Upper lobe of left lung (tissue), 6 donors: Measurements from ENCODE around the gene CMKLR1. TPM values are rescaled to one million over a fixed set of nuclear protein-coding genes. Genes with fewer than 3 reads are reported as not detected.

Experiments used
- ATAC-seq, 2 donors: fragments of 200-7000 bp; cut with Tn5 transposase; one replicate each; pipeline ENCODE4 v1.9.1; 2022; ENCODE audit warnings: mild to moderate bottlenecking in 2 of 2, moderate library complexity in 2 of 2; ENCODE audit not compliant: low FRiP score in 2 of 2
- DNase-seq, 2 donors: peaks; one replicate each; pipeline ENCODE4 v3.0.0-alpha.2; 2019 to 2020
- H3K27ac ChIP-seq, 4 donors: fragments of 200-600 bp; sonication (generic); one replicate each; pipeline ENCODE4 v1.5.1; 2016 to 2019
- H3K27me3 ChIP-seq, 4 donors: fragments of 200-600 bp; sonication (generic); one replicate each; pipeline ENCODE4 v1.5.1; 2017 to 2019
- H3K36me3 ChIP-seq, 4 donors: fragments of 200-600 bp; sonication (generic); one replicate each; pipeline ENCODE4 v1.5.1; 2016 to 2019
- H3K4me1 ChIP-seq, 4 donors: fragments of 200-600 bp; sonication (generic); one replicate each; pipeline ENCODE4 v1.5.1; 2018 to 2019
- H3K4me3 ChIP-seq, 4 donors: fragments of 200-600 bp; sonication (generic); one replicate each; pipeline ENCODE4 v1.5.1; 2017 to 2019; ENCODE audit warnings: mild to moderate bottlenecking in 2 of 4, moderate library complexity in 1 of 4
- H3K9me3 ChIP-seq, 4 donors: fragments of 200-600 bp; sonication (generic); one replicate each; pipeline ENCODE4 v1.5.1; 2018 to 2019
- CTCF ChIP-seq, 6 experiments: fragments of 450-650 bp in 4 of 6; fragments of 200-600 bp in 2 of 6; sonication (generic) in 2 of 6; IDR thresholded peaks; one replicate each; pipeline ENCODE4 v1.5.1; 2016 to 2019; ENCODE audit warnings: antibody characterized with exemption in 6 of 6
- EP300 ChIP-seq, 4 donors: sonication (generic); formaldehyde crosslinking; IDR thresholded peaks; one replicate each; pipeline ENCODE4 v1.5.1; 2017; ENCODE audit warnings: antibody characterized with exemption in 4 of 4, control low read depth in 2 of 4
- POLR2A ChIP-seq, 4 donors: fragments of 450-650 bp; IDR thresholded peaks; one replicate each; pipeline ENCODE4 v1.5.1; 2016 to 2017; ENCODE audit warnings: antibody characterized with exemption in 4 of 4, mild to moderate bottlenecking in 2 of 4
- POLR2AphosphoS5 ChIP-seq, 2 donors: sonication (generic); formaldehyde crosslinking; IDR thresholded peaks; one replicate each; pipeline ENCODE4 v1.5.1; 2017; ENCODE audit warnings: antibody characterized with exemption in 2 of 2
- WGBS, 2 donors: methylation state at CpG; one replicate each; pipeline ENCODE4 v1.1.5; 2017 to 2018; 5-methylcytosine and 5-hydroxymethylcytosine counted together
- total RNA-seq, 6 donors: library from RNA; depleted of rRNA in 4 of 6; stranded (reverse); fragments of >200 nt in 4 of 6; gene quantifications; one replicate each; pipeline versions ENCODE4 v1.1.0 to v1.2.1, GENCODE V29; 2016 to 2021
- donor health status: DM: no; HTN: no; CAD: no; lungs with moderate emphysema.
- donor health status: DM: no; HTN: yes; CAD: no; lungs with severe emphysema.

Gene CMKLR1
- total RNA-seq, 6 donors from 2014 or later = 7.8 to 40.9 (median 19.9) TPM

DNA sequence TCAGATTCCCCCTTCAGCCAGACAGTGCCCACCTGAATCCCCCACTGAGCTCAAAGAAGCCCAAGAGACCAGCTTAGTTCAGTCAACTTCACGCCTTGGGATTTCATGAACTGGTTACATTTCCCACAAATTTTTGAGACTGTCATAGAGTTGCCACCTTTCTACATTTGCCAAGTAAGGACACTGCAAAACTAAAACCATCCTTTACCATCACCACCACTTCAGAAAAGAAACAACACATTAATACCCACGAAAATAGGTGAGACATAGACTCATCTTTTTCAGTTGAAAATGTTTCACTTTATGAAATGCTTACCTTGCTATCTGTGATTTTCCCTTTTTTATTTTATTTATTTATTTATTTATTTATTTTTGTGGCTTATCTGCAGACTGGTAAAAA is 16.1 kb downstream of the CMKLR1 start:
- peak overlapping the region in 1 of 4 donors; percentile 10 for H3K27ac ChIP-seq
- no peak overlapping the region for H3K4me3 ChIP-seq
- WGBS, 2 donors = 82 to 83% methylated on average over 2 of the region's 2 CpGs

GRCh38 chr12:108321688-108322087 is 17.4 kb downstream of the CMKLR1 start:
- Histone ChIP-seq H3K4me3 (no peak overlapping the region), H3K4me1 (peaks cover 0 to 26% (median 12%) of the 10 kb centered on the region in 4 donors), H3K9me3 (no peaks in the 10 kb centered on the region), H3K27me3 (no peaks in the 10 kb centered on the region), H3K27ac (peak overlapping the region in 1 of 4 donors; percentile 4), H3K36me3 (no peaks in the 10 kb centered on the region)
- ATAC-seq = no peak
- TF ChIP-seq POLR2A (IDR thresholded peaks at IDR 0.05) = no peak
- no peak for TF ChIP-seq EP300 (IDR thresholded peaks at IDR 0.05)
- TF ChIP-seq POLR2AphosphoS5 (IDR thresholded peaks at IDR 0.05) = no peak
- TF ChIP-seq CTCF (IDR thresholded peaks at IDR 0.05) = no peak
- DNase-seq = no peak

More for the DNA sequence above, 16.1 kb downstream of the CMKLR1 start:
- no peak for TF ChIP-seq EP300 (IDR thresholded peaks at IDR 0.05)
- TF ChIP-seq POLR2AphosphoS5 (IDR thresholded peaks at IDR 0.05) = no peak
- TF ChIP-seq CTCF (IDR thresholded peaks at IDR 0.05) = no peak
- TF ChIP-seq POLR2A (IDR thresholded peaks at IDR 0.05) = no peak
- Histone ChIP-seq H3K9me3 (no peaks in the 10 kb centered on the region), H3K27me3 (no peaks in the 10 kb centered on the region), H3K36me3 (no peaks in the 10 kb centered on the region), H3K4me1 (peaks cover 3 to 22% (median 12%) of the 10 kb centered on the region in 4 donors)
- DNase-seq = no peak
- no peak for ATAC-seq

DNA sequence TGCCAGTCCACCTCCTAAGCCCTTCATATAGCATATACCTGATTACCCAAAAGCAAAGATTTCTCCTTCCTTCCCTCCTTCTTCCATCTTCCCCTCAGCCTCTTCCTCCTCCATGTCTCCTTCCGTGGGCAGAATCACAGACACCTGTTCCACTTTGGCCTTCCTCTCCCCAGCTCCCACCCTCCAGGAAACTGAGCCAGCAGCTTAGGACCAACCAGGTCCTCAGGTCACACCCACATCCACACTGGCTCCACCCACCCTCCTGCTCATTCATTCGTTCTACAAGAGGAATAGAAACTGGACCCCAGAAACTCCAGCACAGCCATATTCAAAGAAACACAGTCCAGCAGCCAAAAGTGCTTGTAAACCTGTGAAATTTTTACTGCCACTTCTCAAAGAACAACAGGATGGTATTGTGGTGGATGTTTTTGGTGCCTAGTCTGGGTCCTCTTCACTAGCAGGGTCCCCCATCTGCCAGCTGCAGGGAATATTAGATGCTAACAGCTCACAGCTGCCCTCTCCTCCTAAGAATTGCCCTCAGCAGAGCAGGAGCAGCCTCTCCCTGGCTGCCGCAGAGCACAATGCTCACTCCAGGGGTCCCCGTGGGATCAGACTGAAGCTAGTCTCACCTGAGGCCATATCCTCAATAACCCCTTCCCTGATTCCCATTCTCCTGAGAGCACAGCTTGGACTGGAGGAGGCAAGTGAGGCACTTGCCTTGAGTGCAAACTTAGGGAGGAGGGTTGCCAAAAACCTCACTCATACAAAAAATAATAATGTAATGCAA is 18.4 kb downstream of the CMKLR1 start:
- H3K4me3 ChIP-seq = no peak overlapping the region
- peaks cover 6 to 36% (median 18%) of the 10 kb centered on the region in 4 donors for H3K4me1 ChIP-seq
- TF ChIP-seq CTCF (IDR thresholded peaks at IDR 0.05) = no peak
- TF ChIP-seq POLR2AphosphoS5 (IDR thresholded peaks at IDR 0.05) = no peak
- no peak for TF ChIP-seq EP300 (IDR thresholded peaks at IDR 0.05)
- TF ChIP-seq POLR2A (IDR thresholded peaks at IDR 0.05) = no peak
- H3K27ac ChIP-seq = no peak overlapping the region
- no peaks in the 10 kb centered on the region for H3K27me3 ChIP-seq
- 35 to 46% methylated on average over 4 of the region's 4 CpGs for whole genome bisulfite sequencing, 2 donors
- peak in 1 of 2 donors; percentile 20 for ATAC-seq
- H3K9me3 ChIP-seq = no peaks in the 10 kb centered on the region
- no peak for DNase-seq
- no peaks in the 10 kb centered on the region for H3K36me3 ChIP-seq

DNA sequence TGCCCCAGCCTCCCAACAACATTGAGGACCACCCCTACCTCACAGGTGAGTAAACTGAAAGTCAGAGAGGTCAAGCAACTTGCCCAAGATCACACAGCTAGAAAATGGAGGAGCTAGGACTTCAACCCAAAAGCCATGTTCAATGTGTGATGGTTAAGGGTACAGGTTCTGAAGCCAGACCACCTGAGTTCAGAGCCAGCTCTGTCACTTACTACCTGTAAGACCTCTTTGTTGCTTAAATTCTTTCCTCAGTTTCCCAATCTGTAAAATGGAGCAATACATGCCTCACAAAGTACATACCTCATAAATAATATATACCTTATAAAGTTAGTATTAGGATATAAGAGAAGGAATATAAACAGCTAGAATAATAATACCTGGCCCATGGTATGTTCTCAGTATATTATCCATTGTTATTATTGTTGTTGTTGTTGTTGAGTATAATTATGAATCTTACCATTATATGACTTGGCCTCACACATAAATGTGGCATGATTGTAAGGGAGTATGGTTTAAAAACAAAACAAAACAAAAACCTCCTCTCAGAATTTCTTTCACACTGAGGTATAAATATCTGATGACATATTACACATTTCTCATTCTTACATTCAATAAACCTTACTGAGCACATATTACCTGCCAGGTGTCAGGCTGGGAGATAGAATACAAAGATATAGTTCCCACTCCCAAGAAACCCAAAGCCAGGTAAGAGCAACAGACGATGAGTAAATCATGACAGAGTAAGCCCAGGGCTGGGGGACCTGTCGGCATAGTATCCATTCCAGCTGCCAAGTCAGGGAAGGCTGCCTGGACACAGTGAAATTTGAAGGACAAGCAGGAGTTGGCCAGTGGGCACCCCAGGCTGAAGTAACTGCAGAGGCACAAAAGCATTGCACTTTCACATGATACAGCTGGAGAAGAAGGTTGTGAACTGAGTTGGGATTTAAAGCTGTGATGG is 19.6 kb downstream of the CMKLR1 start:
- WGBS, 2 donors = 91 to 93% methylated on average over 2 of the region's 2 CpGs
- no peak for DNase-seq
- Histone ChIP-seq H3K27ac (no peak overlapping the region), H3K27me3 (no peaks in the 10 kb centered on the region), H3K4me1 (peaks cover 7 to 32% (median 20%) of the 10 kb centered on the region in 4 donors), H3K9me3 (no peaks in the 10 kb centered on the region), H3K4me3 (no peak overlapping the region), H3K36me3 (no peaks in the 10 kb centered on the region)
- TF ChIP-seq POLR2AphosphoS5 (IDR thresholded peaks at IDR 0.05) = no peak
- no peak for TF ChIP-seq EP300 (IDR thresholded peaks at IDR 0.05)
- TF ChIP-seq POLR2A (IDR thresholded peaks at IDR 0.05) = no peak
- no peak for TF ChIP-seq CTCF (IDR thresholded peaks at IDR 0.05)
- no peak for ATAC-seq
